ENCODE data around the gene PAM.

Gene PAM

GRCh38 chr5:102863764-102864560 is 108.9 kb downstream of the PAM start:
- no peak for DNase-seq

GRCh38 chr5:102865171-102865509 is 110.0 kb downstream of the PAM start:
- DNase-seq = no peak

DNA sequence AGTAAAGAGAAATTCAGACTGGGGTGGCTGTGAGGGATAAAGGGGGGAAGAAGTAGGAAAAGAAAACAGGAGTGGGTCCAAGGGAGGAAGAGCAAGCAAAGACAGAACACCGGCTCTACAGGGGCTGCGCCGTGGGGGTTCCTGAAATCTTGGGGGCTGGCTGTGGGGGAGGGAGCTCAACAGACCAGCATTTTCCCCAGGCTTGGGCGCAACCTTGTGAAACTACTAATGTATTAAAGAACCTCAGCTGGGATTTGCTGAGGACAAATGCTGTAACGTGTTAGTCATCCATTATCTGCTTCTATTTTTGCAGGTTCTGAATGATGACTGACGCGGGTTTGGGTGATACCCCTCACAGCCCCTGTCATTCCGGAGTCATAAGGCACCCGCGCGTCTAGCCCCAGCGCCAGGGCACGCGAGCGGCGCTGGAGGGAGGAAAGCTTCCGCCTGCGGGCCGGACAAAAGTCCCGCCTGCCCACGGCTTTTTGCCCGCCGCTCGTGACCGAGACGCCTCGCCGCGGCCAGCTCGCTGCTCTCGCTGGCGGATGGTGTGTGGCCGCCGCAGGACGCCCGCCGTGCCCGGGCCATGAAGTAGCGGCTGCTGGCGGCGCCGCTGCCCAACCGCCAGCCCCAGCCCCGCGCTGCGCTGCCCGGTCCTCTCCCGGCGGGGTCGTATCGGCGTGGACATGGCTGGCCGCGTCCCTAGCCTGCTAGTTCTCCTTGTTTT is 110.6 kb downstream of the PAM start:
- peak; percentile 25 for DNase-seq

DNA sequence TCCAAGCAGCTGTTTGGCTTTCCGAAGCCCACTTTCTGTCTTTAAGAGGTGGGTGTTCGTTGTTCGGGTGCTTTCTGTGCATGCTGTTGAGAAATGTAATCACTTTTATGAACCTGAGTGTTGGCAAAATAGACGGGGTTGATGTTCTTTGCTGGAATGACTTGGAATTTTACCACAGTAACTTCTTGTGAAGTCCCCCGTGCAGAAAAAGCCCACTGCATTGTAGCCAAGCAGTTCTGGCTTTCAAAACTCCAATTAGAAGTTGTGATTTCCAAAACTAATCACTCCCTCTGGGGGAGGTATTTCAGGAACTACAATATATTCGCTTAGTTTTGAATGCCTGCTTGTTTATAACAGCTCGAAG is 111.1 kb downstream of the PAM start:
- no peak for DNase-seq

DNA sequence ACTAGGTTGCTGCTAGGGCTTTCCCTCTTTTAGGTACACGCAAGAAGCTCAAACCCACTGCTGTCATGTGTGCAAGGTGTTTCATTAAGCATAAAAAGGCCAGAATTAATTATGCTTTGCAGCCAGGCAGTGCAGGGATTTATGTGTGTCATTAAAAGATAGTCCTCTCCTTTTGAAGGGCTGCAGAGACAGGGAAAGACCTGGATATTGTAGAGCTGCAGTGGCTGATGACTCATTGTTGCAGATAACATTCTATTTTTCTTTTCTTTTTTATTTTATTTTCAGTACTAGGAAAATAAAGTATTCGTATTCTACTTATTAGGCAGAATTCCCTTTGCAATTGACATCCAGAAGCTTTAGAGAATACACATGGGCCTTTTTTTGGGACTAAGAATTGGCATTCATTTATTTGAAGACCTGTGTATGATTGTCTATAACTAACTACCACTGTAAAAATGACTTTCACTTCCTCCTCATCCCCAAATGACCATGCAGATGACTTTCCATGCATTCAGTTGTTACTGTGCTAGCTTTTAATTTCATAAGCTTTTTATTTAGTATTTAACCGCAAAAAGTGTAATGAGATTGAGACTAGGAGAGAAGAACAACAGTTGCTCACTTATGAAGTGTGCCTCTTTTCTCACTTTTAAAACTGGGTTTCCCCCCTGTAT is 113.0 kb downstream of the PAM start:
- DNase-seq = no peak

DNA sequence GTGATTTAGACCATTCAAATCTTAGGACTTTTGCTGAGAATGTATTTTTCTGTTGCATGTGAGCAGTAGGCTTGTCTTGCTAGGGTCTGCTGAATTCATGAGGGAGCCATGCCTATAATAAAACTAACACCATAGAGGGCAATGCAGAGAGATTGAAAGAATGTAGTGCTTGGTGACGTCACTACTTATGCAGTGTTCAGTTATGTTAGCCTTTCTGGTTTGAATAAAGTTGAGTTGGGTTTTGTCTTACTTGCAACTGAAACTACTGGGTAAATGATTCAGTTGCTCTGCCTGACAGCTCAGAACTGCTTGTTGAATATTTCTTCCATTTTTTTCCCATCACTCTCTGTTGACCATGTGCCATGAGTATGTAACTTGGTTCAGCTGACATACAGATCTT is 114.1 kb downstream of the PAM start:
- DNase-seq = no peak

GRCh38 chr5:102873379-102873932 is 118.4 kb downstream of the PAM start:
- DNase-seq = no peak

GRCh38 chr5:102874054-102874453 is 118.9 kb downstream of the PAM start:
- no peak for DNase-seq

DNA sequence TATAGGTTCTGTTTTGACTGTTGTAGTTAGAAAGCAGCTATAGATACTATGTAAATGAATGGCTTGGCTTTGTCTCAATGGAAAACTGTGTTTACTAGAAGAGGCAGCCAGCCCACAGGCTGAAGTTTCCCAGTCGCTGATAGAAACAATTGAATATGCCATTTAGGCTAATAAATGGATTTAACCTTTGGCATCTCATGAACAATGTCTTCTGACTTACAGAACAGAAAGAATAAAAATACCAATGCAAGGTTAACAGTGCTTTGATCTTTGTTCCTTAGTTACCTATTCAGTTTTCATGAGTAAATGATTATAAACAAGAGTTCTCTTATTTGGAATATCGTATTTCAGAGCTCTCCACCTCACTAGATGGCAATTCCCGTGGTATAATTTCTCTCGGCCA is 120.6 kb downstream of the PAM start:
- DNase-seq = no peak

- DNase-seq = no peak
Observed at GRCh38 chr5:102876610-102877009, 121.5 kb downstream of the PAM start.

GRCh38 chr5:102879741-102880140 is 124.6 kb downstream of the PAM start:
- no peak for DNase-seq

DNA sequence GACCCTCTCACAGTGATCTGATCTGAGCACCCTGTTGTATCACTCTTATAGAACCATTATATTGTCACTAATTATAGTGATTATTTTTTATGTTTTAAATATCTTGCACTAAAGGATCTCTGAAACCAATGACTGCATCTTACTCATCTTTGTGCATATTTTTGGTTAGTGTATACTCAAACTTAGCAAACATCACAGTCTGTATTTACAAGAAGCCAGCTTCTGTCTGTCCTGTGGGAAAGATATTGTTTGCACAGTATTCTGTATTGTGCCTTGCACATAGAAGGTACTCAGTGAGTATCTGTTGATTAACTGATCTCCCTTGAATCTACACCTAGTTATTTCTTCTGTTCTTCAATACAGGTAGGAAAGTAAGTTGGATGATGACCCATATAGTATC is 131.5 kb downstream of the PAM start:
- no peak for DNase-seq

DNA sequence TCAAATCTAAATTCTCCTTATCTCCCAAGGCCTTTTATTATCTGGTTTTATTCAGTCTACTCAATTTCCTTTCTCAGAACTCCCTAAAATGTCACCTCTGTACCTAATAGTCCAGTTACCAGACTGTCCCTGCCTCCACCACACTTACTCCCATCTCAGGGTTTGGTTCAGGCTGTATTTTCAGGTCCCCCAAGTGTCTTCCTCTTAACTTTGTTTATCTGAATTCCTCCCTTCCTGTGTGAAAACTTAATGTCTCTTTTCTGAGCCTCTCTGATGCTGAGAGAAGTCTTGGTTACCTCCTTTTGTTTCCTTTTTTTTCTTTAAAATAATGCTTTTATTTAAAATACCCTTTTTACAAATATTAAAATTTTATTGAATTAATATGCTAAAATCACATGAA is 133.4 kb downstream of the PAM start:
- DNase-seq = no peak

DNA sequence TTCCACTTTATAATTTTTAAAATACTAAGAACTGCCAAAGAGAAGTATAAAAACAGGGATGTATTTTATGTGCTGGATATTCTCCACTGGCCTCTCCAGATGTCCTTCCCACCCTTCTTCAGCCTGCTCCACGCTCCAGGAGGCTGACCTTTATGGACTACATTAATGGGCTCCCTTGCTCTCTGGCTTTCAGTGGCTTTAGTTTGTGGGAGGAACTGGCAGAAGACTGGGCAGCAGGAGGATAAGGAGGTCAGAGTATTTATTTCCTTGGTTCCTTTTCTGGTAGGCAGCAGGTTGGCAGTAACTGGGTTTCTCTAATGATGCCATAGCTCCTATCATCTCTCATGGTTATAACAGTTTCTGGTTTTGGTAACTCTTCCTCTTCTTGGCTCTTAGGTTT is 133.9 kb downstream of the PAM start:
- no peak for DNase-seq

DNA sequence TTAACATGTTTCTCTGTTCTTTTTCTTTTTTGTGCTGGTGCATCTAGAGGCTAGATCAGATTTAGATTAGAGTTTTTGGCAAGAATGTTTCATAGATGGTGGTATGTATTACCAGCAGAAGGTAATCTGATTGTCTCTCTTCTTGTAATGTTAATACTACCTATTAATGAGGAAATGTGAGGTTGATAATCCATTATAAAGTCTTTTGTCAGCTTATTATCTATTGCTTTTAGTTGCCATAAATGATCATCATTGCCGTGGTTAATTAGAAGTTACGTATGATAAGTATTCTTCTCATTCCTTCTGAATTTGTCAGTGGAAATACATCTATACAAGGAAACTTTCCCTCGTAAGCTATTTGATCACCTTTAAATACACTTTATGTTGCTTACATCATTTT is 135.0 kb downstream of the PAM start:
- no peak for DNase-seq

DNA sequence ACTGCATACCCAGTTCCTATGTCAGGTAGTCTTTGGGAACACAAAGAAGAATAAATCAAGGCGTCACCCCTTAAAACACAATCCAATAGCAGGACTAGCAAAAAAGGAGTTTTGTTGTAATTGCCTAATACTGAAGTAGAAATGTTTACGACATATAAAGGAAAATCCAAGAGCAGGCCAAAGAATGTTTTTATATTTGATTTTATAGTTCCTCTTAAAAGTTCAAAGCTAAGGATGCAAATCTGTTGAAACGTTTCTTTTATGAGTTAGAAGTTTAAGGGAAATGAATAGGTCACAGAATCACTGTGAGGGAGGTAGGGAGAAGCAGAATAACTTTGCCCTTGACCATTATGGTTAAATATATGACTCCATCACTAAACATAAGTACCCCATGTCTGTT is 136.1 kb downstream of the PAM start:
- DNase-seq = no peak

DNA sequence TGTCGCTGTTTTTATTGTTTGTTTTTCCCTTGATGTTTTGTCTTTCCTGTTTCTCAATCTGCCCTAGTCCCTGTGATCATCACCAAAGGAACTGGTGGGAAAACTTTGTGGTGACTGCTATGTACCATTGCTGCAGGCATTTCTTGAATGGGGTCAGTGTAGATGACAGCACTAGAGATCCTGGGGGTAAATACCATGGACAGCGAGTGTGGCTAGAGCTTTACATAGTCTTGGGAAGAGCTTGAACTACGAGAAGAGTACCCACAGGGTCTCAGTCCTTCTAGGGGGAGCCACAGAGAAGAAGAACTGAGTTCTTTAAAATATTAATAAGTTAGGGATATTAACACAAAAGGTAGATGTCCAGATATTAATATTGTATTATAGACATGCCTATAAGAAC is 138.8 kb downstream of the PAM start:
- no peak for DNase-seq

GRCh38 chr5:102895234-102895633 is 140.1 kb downstream of the PAM start:
- no peak for DNase-seq

GRCh38 chr5:102895976-102896375 is 140.9 kb downstream of the PAM start:
- DNase-seq = no peak

DNA sequence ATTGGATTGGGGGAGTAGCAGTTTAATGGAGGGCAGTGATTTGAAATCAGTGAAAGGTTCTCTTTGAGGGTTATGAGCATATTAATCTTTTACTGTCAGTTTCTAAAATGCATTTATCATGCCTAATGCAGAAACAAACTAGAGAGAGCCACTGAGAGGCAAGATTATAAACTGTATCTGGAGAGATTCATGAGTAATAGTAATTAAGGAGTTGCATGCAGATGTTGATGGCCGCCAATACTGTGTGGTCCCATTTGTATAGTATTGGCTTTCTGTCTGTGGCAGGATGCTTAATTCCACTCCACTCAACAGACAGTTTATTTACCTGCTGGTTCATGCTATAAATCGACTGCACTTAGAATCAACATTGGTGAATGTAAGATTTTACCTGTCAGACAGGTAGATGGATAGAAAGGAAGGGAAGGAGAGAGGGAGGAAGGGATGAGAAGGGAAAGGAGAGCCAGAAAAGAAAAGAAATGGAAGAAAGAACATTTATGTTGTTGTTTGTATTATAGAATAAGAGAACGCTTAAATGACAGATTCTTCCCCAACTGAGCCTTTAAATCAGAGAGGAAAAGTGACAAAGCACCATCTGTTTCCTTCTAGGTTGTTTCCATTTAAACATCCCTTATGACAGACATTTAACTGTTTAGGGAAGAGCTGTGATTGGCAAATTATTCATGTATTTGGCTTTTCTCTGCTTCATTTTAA is 146.5 kb downstream of the PAM start:
- no peak for DNase-seq

DNA sequence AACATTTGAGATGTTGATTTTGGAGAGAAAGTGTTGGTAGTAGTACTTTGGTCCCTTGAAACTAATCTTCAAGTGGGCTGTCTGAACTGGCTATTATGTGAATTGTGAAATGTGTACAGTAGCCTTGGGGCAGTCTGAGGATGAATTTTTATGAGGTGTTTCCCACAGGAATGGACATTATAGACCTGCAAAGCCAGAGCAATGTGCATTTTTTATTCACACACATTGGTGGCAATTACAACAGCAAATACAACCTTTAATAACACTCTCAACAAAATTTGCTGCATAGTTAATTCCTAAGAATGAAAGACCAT is 147.0 kb downstream of the PAM start:
- DNase-seq = no peak

GRCh38 chr5:102902647-102903046 is 147.5 kb downstream of the PAM start:
- DNase-seq = no peak

DNA sequence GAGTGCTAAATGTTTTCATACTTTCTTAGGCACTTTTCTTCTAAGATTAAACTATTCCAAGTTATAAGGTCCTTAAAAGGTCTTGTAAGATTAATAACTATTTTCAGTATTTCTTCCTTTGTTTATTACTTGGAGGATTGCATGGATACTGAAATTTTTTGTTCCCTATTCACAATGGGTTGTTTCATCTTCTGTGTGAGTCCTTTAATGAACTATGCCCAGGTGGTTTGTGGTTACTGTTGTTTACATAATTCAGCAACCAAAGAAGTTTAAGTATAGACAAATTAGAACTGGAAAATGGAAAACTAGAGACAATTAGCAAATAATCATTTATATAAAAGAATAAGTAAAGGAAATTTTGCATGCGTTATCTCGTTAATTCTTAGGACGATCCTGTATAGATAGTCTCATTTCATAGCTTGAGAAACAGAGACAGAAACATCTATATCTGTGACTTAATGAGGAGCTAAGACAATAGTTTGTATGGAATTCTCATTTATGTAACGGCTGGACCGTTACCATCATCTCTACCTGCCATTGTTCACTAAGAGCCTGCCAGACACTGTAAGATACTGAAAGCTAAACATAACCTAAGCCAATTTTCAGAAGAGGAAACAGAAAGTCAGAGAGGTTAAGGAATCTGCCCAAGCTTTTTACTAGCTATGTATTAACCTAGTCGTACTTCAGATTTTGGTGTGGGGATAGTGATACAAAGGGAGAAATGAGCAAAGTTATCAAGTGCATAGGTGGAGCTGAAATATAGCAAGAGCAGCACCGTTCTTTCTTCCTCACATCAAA is 148.2 kb downstream of the PAM start:
- DNase-seq = no peak

Data from activated T-cell treated with anti-CD3 and anti-CD28 coated beads, Interleukin-2, amount 50 U/mL, for 1 hour (primary cell).